ENCODE data around the gene PML. TPM values are rescaled to one million over a fixed set of nuclear protein-coding genes. Genes with fewer than 3 reads are reported as not detected.

PML gene
- total and polyA plus RNA-seq, 2 of the 4 experiments (the other 2 are of a cell fraction): 8.8 to 22.6 TPM

GRCh38 chr15:74032046-74032445 is 37.5 kb downstream of the PML start:
- Histone ChIP-seq H3K9ac (ENCODE audit: low read depth, low read length) (no peak overlapping the region), H3K27me3 (ENCODE audit: control insufficient read depth, insufficient read depth, low read length) (no peaks in the 10 kb centered on the region), H3K4me1 (ENCODE audit: control insufficient read depth, insufficient read depth, low read length) (peaks cover 3% of the 10 kb centered on the region; the same call in 1 of the 2 replicates), H3K4ac (ENCODE audit: low read depth, low read length) (no peak overlapping the region), H3K4me3 (ENCODE audit: insufficient read depth, low read depth, low read length) (no peak overlapping the region), H2AK5ac (ENCODE audit: low read depth, low read length) (no peak overlapping the region), H4K20me1 (ENCODE audit: insufficient read depth, low read length) (no peaks in the 10 kb centered on the region), H3K79me1 (ENCODE audit: low read depth in 1 of 2, low read length in 2 of 2) (peaks cover 21 to 29% of the 10 kb centered on the region in 2 experiments), H4K8ac (ENCODE audit: low read depth in 2 of 2, low read length in 2 of 2) (no peak overlapping the region), H3K14ac (replicated peaks; ENCODE audit: low read depth, low read length) (no peak overlapping the region), H3K56ac (ENCODE audit: extremely low read depth, insufficient read depth, low read length) (no peak overlapping the region), H2BK15ac (ENCODE audit: low read depth, low read length) (no peak overlapping the region), H2AFZ (replicated peaks; ENCODE audit: low read length, poor library complexity) (no peak overlapping the region), H2AK9ac (replicated peaks; ENCODE audit: low read depth, low read length, poor library complexity) (no peak overlapping the region), H3K18ac (ENCODE audit: low read depth, low read length) (no peak overlapping the region), H3K27ac (ENCODE audit: insufficient read depth, low read length) (no peak overlapping the region), H3K23ac (ENCODE audit: low read depth, low read length) (no peak overlapping the region), H2BK5ac (ENCODE audit: low read depth, low read length, poor library complexity, severe bottlenecking) (no peak overlapping the region), H3K36me3 (ENCODE audit: control insufficient read depth, insufficient read depth, low read length) (peaks cover 46% of the 10 kb centered on the region), H4K5ac (ENCODE audit: low read depth, low read length) (no peak overlapping the region), H3K9me1 (ENCODE audit: insufficient read depth, low read length) (no peaks in the 10 kb centered on the region; the same call in 1 of the 2 replicates), H4K91ac (ENCODE audit: insufficient read depth, low read depth, low read length) (no peak overlapping the region), H2BK120ac (ENCODE audit: low read depth, low read length) (no peak overlapping the region), H2BK20ac (ENCODE audit: low read depth, low read length) (no peak overlapping the region), H3K9me3 (ENCODE audit: control insufficient read depth, insufficient read depth, low read length) (no peaks in the 10 kb centered on the region), H3K4me2 (ENCODE audit: low read depth, low read length) (no peak overlapping the region)
- no TSS peak for BruUV-seq (replicated peaks)
- 100% methylated on average over 4 of the region's 6 CpGs; no CpG with 5 or more reads in 1 of the 2 experiments for WGBS, 2 experiments (ENCODE audit: extremely low coverage in 2 of 2, insufficient read length in 1 of 2)
- no peak for ATAC-seq (ENCODE audit: low read depth)
- ChIA-PET CTCF (interaction anchor here (1.2 kb wide), 1 partner anchor 59 kb away, joined by 5 read pairs; no protein-coding TSS in a partner anchor), POLR2A (ENCODE audit: unreplicated experiment) (no interaction called here)
- dilution Hi-C loops (cut with HindIII; ENCODE audit: low sequenced_read_pairs, unreplicated experiment): no loop called here
- intact Hi-C loops (cut with micrococcal nuclease): no loop called here
- in situ Hi-C loops (cut with MboI; ENCODE audit: low sequenced_read_pairs): no loop called here
- DNase-seq: no peak
- TF ChIP-seq RCOR1 (IDR thresholded peaks at IDR 0.05; ENCODE audit: insufficient replicate concordance, low read length) (no peak), BHLHE40 (IDR thresholded peaks at IDR 0.05; ENCODE audit: low read depth, low read length) (no peak), RFX5 (IDR thresholded peaks at IDR 0.05; ENCODE audit: low read depth, low read length) (no peak), USF2 (IDR thresholded peaks at IDR 0.05; ENCODE audit: low read depth, low read length) (no peak), MXI1 (IDR thresholded peaks at IDR 0.05; ENCODE audit: borderline replicate concordance, low read depth, low read length) (no peak), MAFK (IDR thresholded peaks at IDR 0.05; ENCODE audit: low read depth, low read length) (no peak)

Data from IMR-90 (cell line).